Neural cell (in vitro differentiated cells): ENCODE measurements around the gene USP26. TPM values are rescaled to one million over a fixed set of nuclear protein-coding genes. Genes with fewer than 3 reads are reported as not detected.

Experiments used
- H2AFZ ChIP-seq: fragments of 200-600, 300-800 bp; sonication (generic), shearing (Covaris generic); 2 replicates; pipeline ENCODE4 v1.6.0; 2014; ENCODE audit warnings: low read depth, mild to moderate bottlenecking, antibody characterized with exemption, low read length, moderate library complexity
- H3F3A ChIP-seq: fragments of 200-600 bp; shearing (Covaris generic); 2 replicates; pipeline ENCODE4 v1.6.1; 2016; ENCODE audit warnings: mild to moderate bottlenecking, moderate library complexity, mixed read lengths, antibody characterized with exemption, low read length; ENCODE audit not compliant: insufficient read depth, poor library complexity, severe bottlenecking
- H3K27ac ChIP-seq: fragments of 200-600, 300-800 bp; sonication (generic), shearing (Covaris generic); 2 replicates; pipeline ENCODE4 v1.5.1; 2014; ENCODE audit warnings: mild to moderate bottlenecking, low read length, moderate library complexity
- H3K27me3 ChIP-seq: fragments of 300-800, 200-600 bp; sonication (generic), shearing (Covaris generic); 2 replicates; pipeline ENCODE4 v1.6.0; 2014; ENCODE audit warnings: mild to moderate bottlenecking, low read depth, low read length, moderate library complexity; ENCODE audit not compliant: insufficient read depth
- H3K36me3 ChIP-seq: fragments of 300-800, 200-600 bp; sonication (generic), shearing (Covaris generic); 2 replicates; pipeline ENCODE4 v1.5.1; 2014; ENCODE audit warnings: mild to moderate bottlenecking, antibody characterized with exemption, low read length, moderate library complexity; ENCODE audit not compliant: insufficient read depth
- H3K4me2 ChIP-seq: fragments of 300-800, 200-600 bp; sonication (generic), shearing (Covaris generic); 2 replicates; pipeline ENCODE4 v1.6.0; 2014; ENCODE audit warnings: mild to moderate bottlenecking, low read length
- H3K4me3 ChIP-seq: fragments of 300-800, 200-600 bp; sonication (generic), shearing (Covaris generic); 2 replicates; pipeline ENCODE4 v1.5.1; 2014; ENCODE audit warnings: mild to moderate bottlenecking, low read length, moderate library complexity
- H3K79me2 ChIP-seq: fragments of 200-600 bp; shearing (Covaris generic); replicated peaks from 2 replicates; pipeline ENCODE4 v1.6.0; 2014; ENCODE audit warnings: mild to moderate bottlenecking, low read length, moderate library complexity; ENCODE audit not compliant: insufficient read depth
- H3K9ac ChIP-seq: fragments of 300-800, 200-600 bp; sonication (generic), shearing (Covaris generic); 2 replicates; pipeline ENCODE4 v1.6.1; 2016; ENCODE audit warnings: mild to moderate bottlenecking, low read length, mixed read lengths
- H3K9me2 ChIP-seq: fragments of 200-600 bp; shearing (Covaris generic); 2 replicates; pipeline ENCODE4 v1.6.1; 2016; ENCODE audit warnings: mild to moderate bottlenecking, low read length, mixed read lengths; ENCODE audit not compliant: insufficient read depth
- H3K9me3 ChIP-seq: fragments of 200-600, 300-800 bp; sonication (generic), shearing (Covaris generic); 2 replicates; pipeline ENCODE4 v1.6.1; 2016; ENCODE audit warnings: mild to moderate bottlenecking, mixed run types, low read length, moderate library complexity, mixed read lengths
- H4K20me1 ChIP-seq: fragments of 200-600 bp; shearing (Covaris generic); 2 replicates; pipeline ENCODE4 v1.6.1; 2016; ENCODE audit warnings: mild to moderate bottlenecking, mixed run types; ENCODE audit not compliant: insufficient read depth
- CTCF ChIP-seq: fragments of 450-650 bp; IDR thresholded peaks from 2 replicates; pipeline ENCODE4 v1.5.1; 2014; ENCODE audit warnings: antibody characterized with exemption, mild to moderate bottlenecking, moderate library complexity; ENCODE audit not compliant: poor library complexity, severe bottlenecking
- EP300 ChIP-seq: fragments of 450-650 bp; conservative IDR thresholded peaks from 2 replicates; pipeline ENCODE4 v1.6.1; 2014; ENCODE audit warnings: antibody characterized with exemption, mild to moderate bottlenecking, moderate library complexity; ENCODE audit not compliant: poor library complexity, severe bottlenecking
- EZH2 ChIP-seq: fragments of 200-600, 300-800 bp; shearing (Covaris generic), sonication (generic); IDR thresholded peaks from 2 replicates; pipeline ENCODE4 v1.6.1; 2014; ENCODE audit warnings: antibody characterized with exemption, low read length, borderline replicate concordance, mild to moderate bottlenecking; ENCODE audit not compliant: insufficient read depth, poor library complexity, severe bottlenecking
- MXI1 ChIP-seq: fragments of 450-650 bp; conservative IDR thresholded peaks from 2 replicates; pipeline ENCODE4 v1.6.1; 2014; ENCODE audit warnings: antibody characterized with exemption, mild to moderate bottlenecking; ENCODE audit not compliant: poor library complexity, severe bottlenecking
- POLR2AphosphoS5 ChIP-seq: IDR thresholded peaks from 2 replicates; pipeline ENCODE4 v1.6.1; 2012
- RAD21 ChIP-seq: fragments of 450-650 bp; conservative IDR thresholded peaks from 2 replicates; pipeline ENCODE4 v1.6.1; 2014; ENCODE audit warnings: antibody characterized with exemption, mild to moderate bottlenecking, moderate library complexity
- SMC3 ChIP-seq: fragments of 450-650 bp; conservative IDR thresholded peaks from 2 replicates; pipeline ENCODE4 v1.6.1; 2014; ENCODE audit warnings: antibody characterized with exemption, mild to moderate bottlenecking, moderate library complexity; ENCODE audit not compliant: poor library complexity
- TAF1 ChIP-seq: IDR thresholded peaks from 2 replicates; pipeline ENCODE4 v1.6.1; 2012; ENCODE audit warnings: low read depth
- polyA plus RNA-seq: library from polyadenylated mRNA; depleted of rRNA; stranded (reverse); fragments of >200 nt; gene quantifications from 2 replicates; pipeline ENCODE4 v1.2.3, GENCODE V29; 2014
- TF ChIP-seq, protein P1 (sequence below): IDR thresholded peaks from 2 replicates; pipeline ENCODE4 v1.6.1; 2012; ENCODE audit warnings: borderline replicate concordance

The USP26 gene
- polyA plus RNA-seq, 1 donor from 2014 or later, result not detected

DNA sequence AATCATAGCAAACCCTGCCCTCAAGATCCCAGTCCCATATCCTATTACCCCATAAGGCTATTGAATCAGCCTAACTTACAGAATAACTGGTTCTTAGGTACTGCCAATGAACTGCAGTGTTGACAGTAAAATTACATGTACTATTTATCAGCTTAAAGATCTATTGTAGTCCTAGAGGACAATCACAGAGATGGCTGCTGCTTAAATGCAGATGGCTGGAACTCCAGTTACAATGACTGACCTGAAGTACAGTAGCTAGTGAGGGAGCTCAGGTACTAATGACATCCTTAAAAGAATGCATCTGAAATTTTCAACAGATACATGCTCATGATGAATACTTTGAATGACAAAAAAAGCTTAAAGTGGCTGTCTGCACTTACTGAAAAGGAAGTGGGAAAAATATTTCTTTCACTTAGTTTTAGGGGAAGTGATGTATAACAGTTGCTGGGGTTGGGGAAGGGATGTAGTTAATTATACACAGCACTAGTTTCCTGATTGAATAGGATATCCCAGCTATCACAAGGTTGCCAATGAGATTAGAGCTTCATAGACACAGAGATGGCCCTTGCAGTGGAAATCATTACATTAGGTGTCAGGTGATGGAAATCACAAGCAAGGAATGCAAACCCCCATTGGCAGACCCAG is 42.0 kb downstream of the USP26 start:
- H3K9me3 ChIP-seq, result no peaks in the 10 kb centered on the region
- no peaks in the 10 kb centered on the region for H3K79me2 ChIP-seq
- no peaks in the 10 kb centered on the region for H3K9me2 ChIP-seq
- H3K9ac ChIP-seq, result no peak overlapping the region
- no peak overlapping the region for H3K27ac ChIP-seq
- no peak overlapping the region for H3K4me2 ChIP-seq
- H2AFZ ChIP-seq, result no peak overlapping the region
- no peaks in the 10 kb centered on the region for H4K20me1 ChIP-seq
- H3K27me3 ChIP-seq, result no peaks in the 10 kb centered on the region
- TF ChIP-seq RAD21 (no peak), CTCF (no peak), POLR2AphosphoS5 (no peak), SMC3 (no peak), TAF1 (no peak), EP300 (no peak), EZH2 (no peak), MXI1 (no peak)
- TF ChIP-seq, protein P1, sequence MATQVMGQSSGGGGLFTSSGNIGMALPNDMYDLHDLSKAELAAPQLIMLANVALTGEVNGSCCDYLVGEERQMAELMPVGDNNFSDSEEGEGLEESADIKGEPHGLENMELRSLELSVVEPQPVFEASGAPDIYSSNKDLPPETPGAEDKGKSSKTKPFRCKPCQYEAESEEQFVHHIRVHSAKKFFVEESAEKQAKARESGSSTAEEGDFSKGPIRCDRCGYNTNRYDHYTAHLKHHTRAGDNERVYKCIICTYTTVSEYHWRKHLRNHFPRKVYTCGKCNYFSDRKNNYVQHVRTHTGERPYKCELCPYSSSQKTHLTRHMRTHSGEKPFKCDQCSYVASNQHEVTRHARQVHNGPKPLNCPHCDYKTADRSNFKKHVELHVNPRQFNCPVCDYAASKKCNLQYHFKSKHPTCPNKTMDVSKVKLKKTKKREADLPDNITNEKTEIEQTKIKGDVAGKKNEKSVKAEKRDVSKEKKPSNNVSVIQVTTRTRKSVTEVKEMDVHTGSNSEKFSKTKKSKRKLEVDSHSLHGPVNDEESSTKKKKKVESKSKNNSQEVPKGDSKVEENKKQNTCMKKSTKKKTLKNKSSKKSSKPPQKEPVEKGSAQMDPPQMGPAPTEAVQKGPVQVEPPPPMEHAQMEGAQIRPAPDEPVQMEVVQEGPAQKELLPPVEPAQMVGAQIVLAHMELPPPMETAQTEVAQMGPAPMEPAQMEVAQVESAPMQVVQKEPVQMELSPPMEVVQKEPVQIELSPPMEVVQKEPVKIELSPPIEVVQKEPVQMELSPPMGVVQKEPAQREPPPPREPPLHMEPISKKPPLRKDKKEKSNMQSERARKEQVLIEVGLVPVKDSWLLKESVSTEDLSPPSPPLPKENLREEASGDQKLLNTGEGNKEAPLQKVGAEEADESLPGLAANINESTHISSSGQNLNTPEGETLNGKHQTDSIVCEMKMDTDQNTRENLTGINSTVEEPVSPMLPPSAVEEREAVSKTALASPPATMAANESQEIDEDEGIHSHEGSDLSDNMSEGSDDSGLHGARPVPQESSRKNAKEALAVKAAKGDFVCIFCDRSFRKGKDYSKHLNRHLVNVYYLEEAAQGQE, result no peak
- no peaks in the 10 kb centered on the region for H3F3A ChIP-seq
- H3K4me3 ChIP-seq, result no peak overlapping the region
- no peaks in the 10 kb centered on the region for H3K36me3 ChIP-seq

DNA sequence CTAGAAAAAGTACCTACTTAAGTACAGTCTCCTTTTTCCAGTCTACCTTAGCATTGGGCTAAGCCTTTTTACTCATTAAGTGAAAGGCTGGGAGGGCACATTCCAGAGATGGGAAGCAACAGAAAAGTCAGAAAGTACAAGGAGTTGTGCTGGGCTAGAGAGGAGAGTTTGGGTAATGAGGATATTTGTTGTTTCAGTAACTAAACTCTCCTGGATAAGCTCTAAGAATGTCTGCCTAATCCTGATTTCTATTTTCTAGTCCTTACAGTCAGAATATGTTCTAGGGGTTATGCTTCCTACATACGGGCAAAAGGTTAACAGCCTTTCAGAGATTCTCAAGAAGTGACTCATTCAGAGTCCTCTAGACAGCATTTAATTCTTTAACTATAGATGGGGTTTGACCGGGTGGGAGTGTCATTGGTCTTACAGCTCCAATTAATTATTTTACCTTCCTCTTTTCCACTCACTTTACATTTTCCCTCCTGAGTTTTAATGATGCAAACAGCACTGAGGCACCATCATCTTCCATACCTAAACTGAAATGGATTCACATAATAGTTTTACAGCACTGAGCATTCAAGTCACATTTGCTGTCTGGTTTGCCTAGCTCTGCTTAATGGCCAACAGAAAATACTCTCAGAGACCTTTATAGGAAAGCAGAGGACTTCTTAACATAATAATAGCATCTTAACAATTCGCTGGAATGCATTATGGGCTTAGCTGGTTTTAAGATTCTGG is 42.9 kb downstream of the USP26 start:
- Histone ChIP-seq H2AFZ (no peak overlapping the region), H3K79me2 (no peaks in the 10 kb centered on the region), H4K20me1 (no peaks in the 10 kb centered on the region), H3K4me2 (no peak overlapping the region), H3K27ac (no peak overlapping the region), H3K27me3 (no peaks in the 10 kb centered on the region), H3K9me2 (no peaks in the 10 kb centered on the region), H3K4me3 (no peak overlapping the region), H3K9ac (no peak overlapping the region), H3K36me3 (no peaks in the 10 kb centered on the region), H3K9me3 (no peaks in the 10 kb centered on the region), H3F3A (no peaks in the 10 kb centered on the region)
- TF ChIP-seq MXI1 (no peak), TAF1 (no peak), RAD21 (no peak), EZH2 (no peak), POLR2AphosphoS5 (no peak), CTCF (no peak), SMC3 (no peak), EP300 (no peak)
- TF ChIP-seq, protein P1, result no peak
